ENCODE results near the gene SLU7. TPM values are rescaled to one million over a fixed set of nuclear protein-coding genes. Genes with fewer than 3 reads are reported as not detected.

Gene SLU7
- total RNA-seq, 1 experiment from 2014 or later: 75.3 TPM

DNA sequence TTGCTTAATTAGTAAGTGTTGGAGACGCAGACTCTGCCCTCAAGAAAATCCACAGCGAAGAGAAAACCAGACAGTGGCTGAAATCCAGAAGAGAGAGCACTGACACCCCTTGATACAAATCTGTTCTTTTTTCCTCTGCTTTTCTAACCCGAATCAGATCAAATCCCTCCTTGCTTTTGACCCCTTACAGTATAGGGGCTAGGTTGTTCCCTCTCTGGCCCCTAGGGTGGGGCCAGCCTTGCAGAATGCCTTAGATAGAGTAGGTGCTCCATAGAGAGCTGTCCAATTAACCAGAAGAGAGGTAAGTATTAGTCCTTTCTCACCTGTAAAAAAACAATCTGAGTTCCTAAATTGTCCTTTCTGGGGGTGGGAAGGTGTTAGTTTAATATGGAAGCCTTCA, 58.6 kb downstream of the SLU7 start:
- no peaks in the 10 kb centered on the region for H3K27me3 ChIP-seq (ENCODE audit: insufficient read depth, low read depth)
- ChIA-PET POLR2A (ENCODE audit: unreplicated experiment) (no interaction called here), CTCF (no interaction called here)
- no peak overlapping the region for H3K4me2 ChIP-seq
- no peak overlapping the region for H3K4me3 ChIP-seq
- no peak for DNase-seq
- no peaks in the 10 kb centered on the region for H3K9me3 ChIP-seq (ENCODE audit: insufficient read depth, low read depth)
- no peaks in the 10 kb centered on the region for H3F3A ChIP-seq (ENCODE audit: insufficient read depth, low read depth)
- no peaks in the 10 kb centered on the region for H4K20me1 ChIP-seq (ENCODE audit: insufficient read depth)
- H3K4me1 ChIP-seq (replicated peaks; ENCODE audit: insufficient read depth): no peaks in the 10 kb centered on the region
- no peak overlapping the region for H2AFZ ChIP-seq
- no peaks in the 10 kb centered on the region for H3K79me2 ChIP-seq (ENCODE audit: low read depth)
- intact Hi-C loops (cut with micrococcal nuclease; ENCODE audit: unreplicated experiment): no loop called here
- no TSS peak for BruUV-seq (replicated peaks)
- no peaks in the 10 kb centered on the region for H3K9me2 ChIP-seq (ENCODE audit: insufficient read depth)
- H3K36me3 ChIP-seq (ENCODE audit: low read depth): no peaks in the 10 kb centered on the region
- no peak overlapping the region for H3K27ac ChIP-seq
- TF ChIP-seq EZH2 (IDR thresholded peaks at IDR 0.05; ENCODE audit: low read depth): no peak
- TF ChIP-seq, protein P1, sequence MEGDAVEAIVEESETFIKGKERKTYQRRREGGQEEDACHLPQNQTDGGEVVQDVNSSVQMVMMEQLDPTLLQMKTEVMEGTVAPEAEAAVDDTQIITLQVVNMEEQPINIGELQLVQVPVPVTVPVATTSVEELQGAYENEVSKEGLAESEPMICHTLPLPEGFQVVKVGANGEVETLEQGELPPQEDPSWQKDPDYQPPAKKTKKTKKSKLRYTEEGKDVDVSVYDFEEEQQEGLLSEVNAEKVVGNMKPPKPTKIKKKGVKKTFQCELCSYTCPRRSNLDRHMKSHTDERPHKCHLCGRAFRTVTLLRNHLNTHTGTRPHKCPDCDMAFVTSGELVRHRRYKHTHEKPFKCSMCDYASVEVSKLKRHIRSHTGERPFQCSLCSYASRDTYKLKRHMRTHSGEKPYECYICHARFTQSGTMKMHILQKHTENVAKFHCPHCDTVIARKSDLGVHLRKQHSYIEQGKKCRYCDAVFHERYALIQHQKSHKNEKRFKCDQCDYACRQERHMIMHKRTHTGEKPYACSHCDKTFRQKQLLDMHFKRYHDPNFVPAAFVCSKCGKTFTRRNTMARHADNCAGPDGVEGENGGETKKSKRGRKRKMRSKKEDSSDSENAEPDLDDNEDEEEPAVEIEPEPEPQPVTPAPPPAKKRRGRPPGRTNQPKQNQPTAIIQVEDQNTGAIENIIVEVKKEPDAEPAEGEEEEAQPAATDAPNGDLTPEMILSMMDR (conservative IDR thresholded peaks at IDR 0.05): no peak

DNA sequence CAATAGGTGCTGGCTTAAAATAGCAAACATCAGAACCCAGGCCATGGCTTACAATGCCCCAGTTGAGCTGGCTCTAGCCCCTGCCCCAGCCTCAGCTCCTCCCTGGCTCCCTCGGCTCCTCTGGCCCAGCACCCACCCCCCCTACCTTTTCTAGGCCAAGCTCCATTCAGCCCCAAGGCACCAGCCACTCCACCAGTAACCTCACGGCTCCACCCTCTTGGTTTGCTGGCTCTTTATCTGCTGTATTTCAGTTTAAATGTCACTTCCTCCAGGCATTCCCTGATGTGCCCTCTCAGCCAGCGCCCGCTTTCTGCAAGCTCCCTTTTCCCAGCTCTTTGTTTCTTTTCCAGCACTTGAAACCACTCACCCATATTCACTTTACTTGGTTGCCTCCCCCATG, 59.1 kb downstream of the SLU7 start:
- Histone ChIP-seq H4K20me1 (ENCODE audit: insufficient read depth) (no peaks in the 10 kb centered on the region), H3K79me2 (ENCODE audit: low read depth) (no peaks in the 10 kb centered on the region), H3K27me3 (ENCODE audit: insufficient read depth, low read depth) (no peaks in the 10 kb centered on the region), H3K27ac (no peak overlapping the region), H3K4me2 (no peak overlapping the region), H3F3A (ENCODE audit: insufficient read depth, low read depth) (no peaks in the 10 kb centered on the region), H3K36me3 (ENCODE audit: low read depth) (no peaks in the 10 kb centered on the region), H3K4me3 (no peak overlapping the region), H2AFZ (no peak overlapping the region), H3K9me2 (ENCODE audit: insufficient read depth) (no peaks in the 10 kb centered on the region), H3K4me1 (replicated peaks; ENCODE audit: insufficient read depth) (no peaks in the 10 kb centered on the region), H3K9me3 (ENCODE audit: insufficient read depth, low read depth) (no peaks in the 10 kb centered on the region)
- DNase-seq: no peak
- ChIA-PET CTCF (no interaction called here), POLR2A (ENCODE audit: unreplicated experiment) (interaction anchor here (0.7 kb wide), 1 partner anchor 222 kb away, joined by 3 read pairs; no protein-coding TSS in a partner anchor)
- BruUV-seq (replicated peaks): no TSS peak
- intact Hi-C loops (cut with micrococcal nuclease; ENCODE audit: unreplicated experiment): no loop called here
- TF ChIP-seq, protein P1 (conservative IDR thresholded peaks at IDR 0.05): no peak
- no peak for TF ChIP-seq EZH2 (IDR thresholded peaks at IDR 0.05; ENCODE audit: low read depth)

DNA sequence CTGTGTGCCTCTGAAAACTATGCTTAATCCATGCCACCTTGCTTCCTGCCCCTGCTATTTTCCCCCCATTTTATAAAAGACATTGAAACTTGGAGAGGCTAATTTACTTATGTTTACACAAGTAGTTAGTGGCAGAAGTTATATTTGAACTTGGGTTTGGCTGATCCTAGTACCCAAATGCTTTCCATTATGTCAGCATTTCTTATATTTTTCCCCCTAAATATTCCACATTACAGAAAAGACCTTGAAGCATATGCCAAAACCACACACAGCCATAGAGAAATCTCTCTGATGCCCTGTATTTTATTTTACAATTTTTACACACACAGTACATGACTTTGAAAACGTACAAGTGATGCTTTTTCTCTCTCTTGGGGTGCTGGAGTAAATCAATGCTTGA, 59.6 kb downstream of the SLU7 start:
- H3K4me3 ChIP-seq: no peak overlapping the region
- H3K36me3 ChIP-seq (ENCODE audit: low read depth): no peaks in the 10 kb centered on the region
- no peak overlapping the region for H2AFZ ChIP-seq
- ChIA-PET POLR2A (ENCODE audit: unreplicated experiment) (interaction anchor here (0.7 kb wide), 1 partner anchor 221 kb away, joined by 3 read pairs; no protein-coding TSS in a partner anchor), CTCF (no interaction called here)
- no peaks in the 10 kb centered on the region for H3F3A ChIP-seq (ENCODE audit: insufficient read depth, low read depth)
- no peak for DNase-seq
- no peaks in the 10 kb centered on the region for H3K4me1 ChIP-seq (replicated peaks; ENCODE audit: insufficient read depth)
- H3K9me3 ChIP-seq (ENCODE audit: insufficient read depth, low read depth): no peaks in the 10 kb centered on the region
- H3K27me3 ChIP-seq (ENCODE audit: insufficient read depth, low read depth): no peaks in the 10 kb centered on the region
- TF ChIP-seq EZH2 (IDR thresholded peaks at IDR 0.05; ENCODE audit: low read depth): no peak
- TF ChIP-seq, protein P1 (conservative IDR thresholded peaks at IDR 0.05): no peak
- no peaks in the 10 kb centered on the region for H3K9me2 ChIP-seq (ENCODE audit: insufficient read depth)
- intact Hi-C loops (cut with micrococcal nuclease; ENCODE audit: unreplicated experiment): no loop called here
- H3K4me2 ChIP-seq: no peak overlapping the region
- H3K79me2 ChIP-seq (ENCODE audit: low read depth): no peaks in the 10 kb centered on the region
- no peaks in the 10 kb centered on the region for H4K20me1 ChIP-seq (ENCODE audit: insufficient read depth)
- no peak overlapping the region for H3K27ac ChIP-seq
- BruUV-seq (replicated peaks): no TSS peak

Data from PC-9 (cell line).